Measurements from ENCODE around the gene TIPIN.

GRCh38 chr15:66369773-66370651, 13.5 kb upstream of the TIPIN start:
- TF ChIP-seq CTCF (IDR thresholded peaks at IDR 0.05) (no peak), POLR2A (IDR thresholded peaks at IDR 0.05) (no peak)
